Fibroblast of mammary gland (primary cell): ENCODE data around the gene YTHDF1.

Experiments
- DNase-seq: peaks from one replicate; pipeline ENCODE4 v3.0.0-alpha.2; 2010; ENCODE audit warnings: low read depth
- H3K4me3 ChIP-seq: 2 replicates; pipeline ENCODE4 v1.5.1; 2011; ENCODE audit warnings: low read depth, mild to moderate bottlenecking, low read length, moderate library complexity; ENCODE audit not compliant: control insufficient read depth
- TF ChIP-seq, protein P1 (sequence below): conservative IDR thresholded peaks from 2 replicates; pipeline ENCODE4 v1.5.1; 2011; ENCODE audit warnings: low read depth, low read length, inconsistent platforms; ENCODE audit not compliant: control insufficient read depth, insufficient read depth

The YTHDF1 gene

DNA sequence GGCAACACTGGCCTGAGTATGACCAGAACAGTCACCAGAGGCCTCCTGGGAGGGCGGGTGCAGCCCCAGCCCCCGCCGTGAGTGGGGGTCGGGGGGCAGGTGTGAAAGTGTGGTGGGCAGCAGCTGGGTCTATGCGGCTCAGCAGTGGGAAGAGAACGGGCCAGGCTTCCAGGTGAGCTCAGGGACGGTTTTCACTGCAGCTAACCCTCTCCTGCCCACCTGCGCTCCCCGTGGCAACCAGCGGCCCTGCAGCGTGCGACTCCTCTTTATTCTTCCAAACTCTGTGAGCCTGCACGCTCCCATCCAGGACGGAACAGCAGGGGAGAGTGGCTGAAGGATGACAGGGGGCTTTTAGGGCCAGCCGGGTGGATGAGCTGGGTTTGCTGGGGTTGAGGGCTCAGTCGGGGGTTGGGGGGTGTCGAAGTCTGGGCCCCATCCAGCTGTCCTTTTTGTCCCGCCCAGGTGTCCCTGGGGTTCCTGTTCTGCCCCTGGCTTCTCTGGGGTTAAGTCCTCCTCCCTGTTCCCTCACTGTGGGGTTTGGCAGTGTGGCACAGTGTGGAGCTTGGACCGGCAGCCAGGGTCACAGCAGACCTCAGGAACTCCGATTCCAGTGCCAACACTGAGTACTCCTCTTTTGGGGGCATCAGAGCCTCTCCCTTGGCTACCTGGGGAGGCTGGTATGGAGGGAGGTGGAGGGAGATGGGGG lies 18.9 kb upstream of the YTHDF1 start:
- no peak for DNase-seq
- TF ChIP-seq, protein P1, sequence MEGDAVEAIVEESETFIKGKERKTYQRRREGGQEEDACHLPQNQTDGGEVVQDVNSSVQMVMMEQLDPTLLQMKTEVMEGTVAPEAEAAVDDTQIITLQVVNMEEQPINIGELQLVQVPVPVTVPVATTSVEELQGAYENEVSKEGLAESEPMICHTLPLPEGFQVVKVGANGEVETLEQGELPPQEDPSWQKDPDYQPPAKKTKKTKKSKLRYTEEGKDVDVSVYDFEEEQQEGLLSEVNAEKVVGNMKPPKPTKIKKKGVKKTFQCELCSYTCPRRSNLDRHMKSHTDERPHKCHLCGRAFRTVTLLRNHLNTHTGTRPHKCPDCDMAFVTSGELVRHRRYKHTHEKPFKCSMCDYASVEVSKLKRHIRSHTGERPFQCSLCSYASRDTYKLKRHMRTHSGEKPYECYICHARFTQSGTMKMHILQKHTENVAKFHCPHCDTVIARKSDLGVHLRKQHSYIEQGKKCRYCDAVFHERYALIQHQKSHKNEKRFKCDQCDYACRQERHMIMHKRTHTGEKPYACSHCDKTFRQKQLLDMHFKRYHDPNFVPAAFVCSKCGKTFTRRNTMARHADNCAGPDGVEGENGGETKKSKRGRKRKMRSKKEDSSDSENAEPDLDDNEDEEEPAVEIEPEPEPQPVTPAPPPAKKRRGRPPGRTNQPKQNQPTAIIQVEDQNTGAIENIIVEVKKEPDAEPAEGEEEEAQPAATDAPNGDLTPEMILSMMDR = peak; percentile 30
- H3K4me3 ChIP-seq = no peak overlapping the region

DNA sequence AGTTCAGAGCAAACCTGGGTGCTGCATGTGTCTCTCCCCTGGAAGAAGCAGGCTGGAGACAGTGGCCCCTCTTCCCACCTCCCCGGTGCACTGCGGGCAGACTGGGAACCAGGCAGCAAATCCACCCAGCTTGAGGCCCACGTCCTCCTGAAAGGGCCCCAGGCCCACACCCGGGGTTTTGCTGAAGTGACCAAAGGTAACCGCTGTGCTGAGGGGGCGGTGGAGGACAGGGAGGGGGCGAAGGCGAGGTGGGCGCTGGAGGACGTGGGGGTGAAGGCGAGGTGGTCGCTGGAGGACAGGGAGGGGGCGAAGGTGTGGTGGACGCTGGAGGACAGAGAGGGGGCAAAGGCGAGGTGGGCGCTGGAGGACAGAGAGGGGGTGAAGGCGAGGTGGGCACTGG lies 18.0 kb upstream of the YTHDF1 start:
- no peak for DNase-seq

DNA sequence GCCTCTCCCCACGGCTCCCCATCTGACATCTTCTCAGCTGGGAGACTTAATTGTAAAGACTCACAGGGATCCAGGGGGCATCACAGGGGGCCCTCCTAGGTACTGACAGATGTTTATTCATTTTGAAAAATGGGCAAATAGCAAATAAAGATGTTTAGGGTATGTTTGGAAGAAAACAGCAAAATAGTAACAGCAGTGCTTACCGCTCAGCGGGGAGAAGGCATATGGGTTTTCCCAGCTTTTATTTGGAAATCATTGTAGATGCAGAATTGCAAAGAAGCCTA lies 17.1 kb upstream of the YTHDF1 start:
- TF ChIP-seq, protein P1 = no peak
- no peak for DNase-seq
- no peak overlapping the region for H3K4me3 ChIP-seq

More for the DNA sequence above, 18.0 kb upstream of the YTHDF1 start:
- TF ChIP-seq, protein P1 = no peak
- no peak overlapping the region for H3K4me3 ChIP-seq

DNA sequence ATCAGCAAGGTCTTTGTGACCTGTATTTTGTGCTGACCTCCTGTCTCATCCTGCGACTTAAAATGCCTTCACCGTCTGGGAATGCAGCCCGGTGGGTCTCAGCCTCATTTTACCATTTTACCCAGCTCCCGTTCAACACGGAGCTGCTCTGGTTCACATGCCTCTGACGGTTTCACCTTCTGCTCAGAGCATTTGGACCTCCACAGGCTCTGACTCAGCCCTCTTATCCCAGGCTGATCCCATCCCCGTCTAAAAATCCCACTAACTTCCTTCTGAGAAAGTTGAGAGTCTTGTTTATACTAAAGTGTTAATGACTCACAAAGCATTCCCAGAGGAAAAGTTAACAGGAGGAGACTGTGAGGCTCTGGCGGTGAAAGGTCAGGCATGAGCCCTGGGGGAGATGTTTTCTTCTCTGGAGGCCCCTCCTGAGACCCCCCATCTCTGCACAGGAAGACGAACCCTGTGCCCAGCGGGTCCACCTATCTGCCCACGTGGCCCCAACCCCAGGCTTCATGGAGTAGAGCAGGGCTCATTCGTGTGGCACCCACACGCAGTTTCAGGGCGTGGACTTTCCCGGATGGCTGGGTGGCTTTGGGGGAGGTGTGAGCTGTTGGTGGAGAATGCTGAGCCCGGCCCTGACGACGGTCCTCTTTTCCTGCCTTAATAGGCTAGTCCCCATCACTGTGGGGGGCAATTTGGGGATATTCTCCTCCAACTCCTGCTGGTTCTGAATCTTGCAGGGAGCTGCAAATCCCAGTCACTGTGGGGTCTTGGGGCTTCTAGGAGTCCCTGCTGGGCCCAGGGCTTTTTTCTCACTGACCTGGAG lies 16.5 kb upstream of the YTHDF1 start:
- no peak overlapping the region for H3K4me3 ChIP-seq
- peak; percentile 96 for DNase-seq

DNA sequence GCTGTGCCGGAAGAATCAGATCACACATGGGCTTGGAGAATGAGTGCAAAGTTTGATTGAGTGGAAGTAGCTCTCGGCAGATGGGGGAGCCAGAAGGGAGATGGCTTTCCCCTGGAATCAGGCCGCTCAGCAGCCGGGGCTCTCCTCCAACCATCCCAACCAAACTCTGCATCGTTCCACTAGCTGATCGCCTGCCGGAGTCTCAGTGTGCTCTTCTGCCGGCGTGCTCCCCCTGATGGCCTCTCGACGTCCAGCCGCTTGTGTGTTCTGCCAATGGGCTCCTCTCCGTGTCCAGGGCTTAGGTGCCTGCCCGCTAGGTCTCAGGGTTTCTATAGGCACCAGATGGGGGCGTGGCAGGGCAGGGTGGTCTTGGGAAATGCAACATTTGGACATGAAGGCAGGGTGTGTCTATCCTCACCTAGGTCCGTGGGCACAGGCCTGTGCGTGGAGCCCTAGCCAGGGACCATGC lies 14.9 kb upstream of the YTHDF1 start:
- peak; percentile 70 for DNase-seq
- TF ChIP-seq, protein P1 = peak; percentile 70
- no peak overlapping the region for H3K4me3 ChIP-seq

More for the DNA sequence above, 16.5 kb upstream of the YTHDF1 start:
- TF ChIP-seq, protein P1 = no peak

DNA sequence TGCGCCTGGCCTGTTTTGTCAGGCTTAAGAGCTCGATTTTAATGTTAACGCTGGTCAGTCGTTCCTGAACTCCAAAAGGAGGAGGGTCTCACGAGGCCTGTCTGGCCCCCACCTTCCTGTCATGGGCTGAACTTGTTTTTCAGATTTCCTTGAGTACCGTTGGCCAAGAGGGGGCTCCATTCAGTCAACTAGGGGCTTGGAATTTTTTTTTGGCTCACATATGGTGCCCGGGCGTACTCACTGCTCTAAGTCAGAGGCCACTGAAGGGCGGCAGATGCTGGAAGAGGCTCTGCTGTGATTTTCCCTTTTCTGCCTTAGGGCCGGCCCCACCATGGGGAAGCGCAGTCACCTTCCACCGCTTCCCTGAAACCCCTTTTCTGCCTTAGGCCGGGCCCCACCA lies 12.9 kb upstream of the YTHDF1 start:
- no peak for DNase-seq
- H3K4me3 ChIP-seq = no peak overlapping the region
- TF ChIP-seq, protein P1 = no peak
